NB4 (cell line): Measurements from ENCODE around the gene HBS1L.

Experiments used
- MYC ChIP-seq: IDR thresholded peaks from 2 replicates; pipeline ENCODE4 v1.6.1; 2011; ENCODE audit warnings: low read depth, low read length
- POLR2A ChIP-seq: IDR thresholded peaks from 2 replicates; pipeline ENCODE4 v1.6.1; 2011; ENCODE audit warnings: mild to moderate bottlenecking; ENCODE audit not compliant: insufficient read length; ENCODE audit errors: extremely low read depth
- TF ChIP-seq, protein P1 (sequence below): IDR thresholded peaks from one replicate; pipeline ENCODE4 v1.5.1; 2012; ENCODE audit warnings: low read depth, low read length

DNA sequence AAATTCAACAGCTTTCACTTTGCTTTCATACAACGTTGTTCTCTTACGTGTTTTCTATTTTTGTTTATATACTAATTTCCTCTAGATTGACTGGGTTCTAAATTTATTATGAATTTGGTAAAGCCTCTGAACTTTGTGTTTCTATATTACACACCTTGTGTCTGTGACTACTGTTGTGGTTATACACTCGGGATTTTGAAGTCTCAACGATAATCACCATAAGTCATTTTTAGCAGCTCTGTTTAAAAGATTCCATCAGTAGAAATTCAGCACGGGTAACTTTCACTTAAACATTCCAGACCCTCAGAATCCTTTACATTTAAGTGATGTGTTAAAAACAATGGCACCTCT is 31.8 kb upstream of the HBS1L start:
- TF ChIP-seq, protein P1, sequence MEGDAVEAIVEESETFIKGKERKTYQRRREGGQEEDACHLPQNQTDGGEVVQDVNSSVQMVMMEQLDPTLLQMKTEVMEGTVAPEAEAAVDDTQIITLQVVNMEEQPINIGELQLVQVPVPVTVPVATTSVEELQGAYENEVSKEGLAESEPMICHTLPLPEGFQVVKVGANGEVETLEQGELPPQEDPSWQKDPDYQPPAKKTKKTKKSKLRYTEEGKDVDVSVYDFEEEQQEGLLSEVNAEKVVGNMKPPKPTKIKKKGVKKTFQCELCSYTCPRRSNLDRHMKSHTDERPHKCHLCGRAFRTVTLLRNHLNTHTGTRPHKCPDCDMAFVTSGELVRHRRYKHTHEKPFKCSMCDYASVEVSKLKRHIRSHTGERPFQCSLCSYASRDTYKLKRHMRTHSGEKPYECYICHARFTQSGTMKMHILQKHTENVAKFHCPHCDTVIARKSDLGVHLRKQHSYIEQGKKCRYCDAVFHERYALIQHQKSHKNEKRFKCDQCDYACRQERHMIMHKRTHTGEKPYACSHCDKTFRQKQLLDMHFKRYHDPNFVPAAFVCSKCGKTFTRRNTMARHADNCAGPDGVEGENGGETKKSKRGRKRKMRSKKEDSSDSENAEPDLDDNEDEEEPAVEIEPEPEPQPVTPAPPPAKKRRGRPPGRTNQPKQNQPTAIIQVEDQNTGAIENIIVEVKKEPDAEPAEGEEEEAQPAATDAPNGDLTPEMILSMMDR, result no peak
- TF ChIP-seq POLR2A (no peak), MYC (no peak)
